Measurements from ENCODE around the gene SLC10A7.

DNA sequence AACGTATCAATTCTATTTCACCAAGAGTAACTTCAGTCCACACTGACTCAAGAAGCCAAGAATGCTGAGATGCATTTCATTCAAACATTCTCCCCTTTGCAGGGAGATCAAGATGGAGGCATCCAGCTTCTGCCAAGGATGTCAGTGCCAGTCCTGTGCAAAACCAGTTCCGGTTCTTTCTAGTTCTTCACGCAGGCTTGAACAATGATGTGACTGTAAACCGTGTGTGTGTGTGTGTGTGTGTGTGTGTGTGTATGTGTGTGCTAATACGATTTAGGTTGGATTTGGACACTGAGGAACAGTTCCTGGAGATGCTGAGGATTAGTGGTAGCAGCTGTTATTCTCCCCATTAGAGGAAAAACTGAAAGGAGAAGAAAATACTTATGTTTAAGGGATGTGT is 307.5 kb downstream of the SLC10A7 start, which contains the start of gene REELD1:
- TF ChIP-seq, protein P1, sequence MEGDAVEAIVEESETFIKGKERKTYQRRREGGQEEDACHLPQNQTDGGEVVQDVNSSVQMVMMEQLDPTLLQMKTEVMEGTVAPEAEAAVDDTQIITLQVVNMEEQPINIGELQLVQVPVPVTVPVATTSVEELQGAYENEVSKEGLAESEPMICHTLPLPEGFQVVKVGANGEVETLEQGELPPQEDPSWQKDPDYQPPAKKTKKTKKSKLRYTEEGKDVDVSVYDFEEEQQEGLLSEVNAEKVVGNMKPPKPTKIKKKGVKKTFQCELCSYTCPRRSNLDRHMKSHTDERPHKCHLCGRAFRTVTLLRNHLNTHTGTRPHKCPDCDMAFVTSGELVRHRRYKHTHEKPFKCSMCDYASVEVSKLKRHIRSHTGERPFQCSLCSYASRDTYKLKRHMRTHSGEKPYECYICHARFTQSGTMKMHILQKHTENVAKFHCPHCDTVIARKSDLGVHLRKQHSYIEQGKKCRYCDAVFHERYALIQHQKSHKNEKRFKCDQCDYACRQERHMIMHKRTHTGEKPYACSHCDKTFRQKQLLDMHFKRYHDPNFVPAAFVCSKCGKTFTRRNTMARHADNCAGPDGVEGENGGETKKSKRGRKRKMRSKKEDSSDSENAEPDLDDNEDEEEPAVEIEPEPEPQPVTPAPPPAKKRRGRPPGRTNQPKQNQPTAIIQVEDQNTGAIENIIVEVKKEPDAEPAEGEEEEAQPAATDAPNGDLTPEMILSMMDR (IDR thresholded peaks at IDR 0.05; ENCODE audit: control extremely low read depth in 1 of 3, insufficient read depth in 1 of 3, low read depth in 1 of 3, low read length in 3 of 3): no peak
- no peak for TF ChIP-seq POLR2A (IDR thresholded peaks at IDR 0.05; ENCODE audit: control extremely low read depth in 1 of 2, low read depth in 2 of 2, low read length in 2 of 2)
